ENCODE results near the gene NRG3.
"Not testable (repeated sequence)": the region's sequence is repeated elsewhere in the genome, so short reads cannot be mapped to it uniquely, and the experiment has no call there.

Gene NRG3

GRCh38 chr10:82966130-82966529 is 1091.1 kb downstream of the NRG3 start:
- no peak overlapping the region for H3K4me3 ChIP-seq (ENCODE audit: insufficient read length, low read depth)
- H3K9me3 ChIP-seq (ENCODE audit: insufficient read depth, low read length): no peaks in the 10 kb centered on the region
- no peaks in the 10 kb centered on the region for H3K27me3 ChIP-seq (ENCODE audit: insufficient read depth, insufficient read length)
- no peak overlapping the region for H3K9ac ChIP-seq (ENCODE audit: insufficient read length, low read depth)
- no peak for DNase-seq (ENCODE audit: low read depth, low spot score)
- no peaks in the 10 kb centered on the region for H3K4me1 ChIP-seq (ENCODE audit: insufficient read depth, insufficient read length)
- TF ChIP-seq YY1 (IDR thresholded peaks at IDR 0.05; ENCODE audit: insufficient read depth, insufficient read length) (no peak), ZNF274 (IDR thresholded peaks at IDR 0.05; ENCODE audit: low read depth, low read length) (no peak), SUZ12 (IDR thresholded peaks at IDR 0.05; ENCODE audit: extremely low read depth, insufficient read depth, insufficient read length) (no peak)
- no peaks in the 10 kb centered on the region for H3K36me3 ChIP-seq (ENCODE audit: insufficient read depth, insufficient read length, low read length)

- Histone ChIP-seq H3K9me3 (ENCODE audit: insufficient read depth, low read length) (no peaks in the 10 kb centered on the region), H3K27me3 (ENCODE audit: insufficient read depth, insufficient read length) (no peaks in the 10 kb centered on the region), H3K36me3 (ENCODE audit: insufficient read depth, insufficient read length, low read length) (no peaks in the 10 kb centered on the region), H3K4me3 (ENCODE audit: insufficient read length, low read depth) (no peak overlapping the region), H3K4me1 (ENCODE audit: insufficient read depth, insufficient read length) (no peaks in the 10 kb centered on the region), H3K9ac (ENCODE audit: insufficient read length, low read depth) (no peak overlapping the region)
- DNase-seq (ENCODE audit: low read depth, low spot score): no peak
- no peak for TF ChIP-seq ZNF274 (IDR thresholded peaks at IDR 0.05; ENCODE audit: low read depth, low read length)
- no peak for TF ChIP-seq SUZ12 (IDR thresholded peaks at IDR 0.05; ENCODE audit: extremely low read depth, insufficient read depth, insufficient read length)
- TF ChIP-seq YY1 (IDR thresholded peaks at IDR 0.05; ENCODE audit: insufficient read depth, insufficient read length): no peak
Observed at GRCh38 chr10:82968533-82968932, 1093.5 kb downstream of the NRG3 start.

GRCh38 chr10:82969405-82969804 is 1094.4 kb downstream of the NRG3 start:
- TF ChIP-seq ZNF274 (IDR thresholded peaks at IDR 0.05; ENCODE audit: low read depth, low read length) (no peak), YY1 (IDR thresholded peaks at IDR 0.05; ENCODE audit: insufficient read depth, insufficient read length) (no peak), SUZ12 (IDR thresholded peaks at IDR 0.05; ENCODE audit: extremely low read depth, insufficient read depth, insufficient read length) (no peak)
- Histone ChIP-seq H3K9me3 (ENCODE audit: insufficient read depth, low read length) (no peaks in the 10 kb centered on the region), H3K36me3 (ENCODE audit: insufficient read depth, insufficient read length, low read length) (no peaks in the 10 kb centered on the region), H3K9ac (ENCODE audit: insufficient read length, low read depth) (no peak overlapping the region), H3K4me3 (ENCODE audit: insufficient read length, low read depth) (no peak overlapping the region), H3K27me3 (ENCODE audit: insufficient read depth, insufficient read length) (no peaks in the 10 kb centered on the region), H3K4me1 (ENCODE audit: insufficient read depth, insufficient read length) (no peaks in the 10 kb centered on the region)
- no peak for DNase-seq (ENCODE audit: low read depth, low spot score)

GRCh38 chr10:82980321-82980720 is 1105.3 kb downstream of the NRG3 start:
- TF ChIP-seq ZNF274 (IDR thresholded peaks at IDR 0.05; ENCODE audit: low read depth, low read length) (no peak), SUZ12 (IDR thresholded peaks at IDR 0.05; ENCODE audit: extremely low read depth, insufficient read depth, insufficient read length) (no peak), YY1 (IDR thresholded peaks at IDR 0.05; ENCODE audit: insufficient read depth, insufficient read length) (no peak)
- Histone ChIP-seq H3K27me3 (ENCODE audit: insufficient read depth, insufficient read length) (no peaks in the 10 kb centered on the region), H3K4me1 (ENCODE audit: insufficient read depth, insufficient read length) (no peaks in the 10 kb centered on the region), H3K36me3 (ENCODE audit: insufficient read depth, insufficient read length, low read length) (no peaks in the 10 kb centered on the region), H3K9me3 (ENCODE audit: insufficient read depth, low read length) (no peaks in the 10 kb centered on the region), H3K4me3 (ENCODE audit: insufficient read length, low read depth) (no peak overlapping the region), H3K9ac (ENCODE audit: insufficient read length, low read depth) (no peak overlapping the region)
- no peak for DNase-seq (ENCODE audit: low read depth, low spot score)

- H3K9ac ChIP-seq (ENCODE audit: insufficient read length, low read depth): no peak overlapping the region
- H3K36me3 ChIP-seq (ENCODE audit: insufficient read depth, insufficient read length, low read length): no peaks in the 10 kb centered on the region
- H3K9me3 ChIP-seq (ENCODE audit: insufficient read depth, low read length): no peaks in the 10 kb centered on the region
- H3K27me3 ChIP-seq (ENCODE audit: insufficient read depth, insufficient read length): no peaks in the 10 kb centered on the region
- no peaks in the 10 kb centered on the region for H3K4me1 ChIP-seq (ENCODE audit: insufficient read depth, insufficient read length)
- TF ChIP-seq SUZ12 (IDR thresholded peaks at IDR 0.05; ENCODE audit: extremely low read depth, insufficient read depth, insufficient read length): no peak
- no peak for TF ChIP-seq YY1 (IDR thresholded peaks at IDR 0.05; ENCODE audit: insufficient read depth, insufficient read length)
- TF ChIP-seq ZNF274 (IDR thresholded peaks at IDR 0.05; ENCODE audit: low read depth, low read length): no peak
- H3K4me3 ChIP-seq (ENCODE audit: insufficient read length, low read depth): no peak overlapping the region
- no peak for DNase-seq (ENCODE audit: low read depth, low spot score)
Observed at GRCh38 chr10:82981137-82981723, 1106.2 kb downstream of the NRG3 start.

GRCh38 chr10:82982110-82982608 is 1107.2 kb downstream of the NRG3 start:
- H3K4me1 ChIP-seq (ENCODE audit: insufficient read depth, insufficient read length): no peaks in the 10 kb centered on the region
- TF ChIP-seq SUZ12 (IDR thresholded peaks at IDR 0.05; ENCODE audit: extremely low read depth, insufficient read depth, insufficient read length) (no peak), ZNF274 (IDR thresholded peaks at IDR 0.05; ENCODE audit: low read depth, low read length) (no peak), YY1 (IDR thresholded peaks at IDR 0.05; ENCODE audit: insufficient read depth, insufficient read length) (no peak)
- DNase-seq (ENCODE audit: low read depth, low spot score): no peak
- H3K9ac ChIP-seq (ENCODE audit: insufficient read length, low read depth): no peak overlapping the region
- no peaks in the 10 kb centered on the region for H3K9me3 ChIP-seq (ENCODE audit: insufficient read depth, low read length)
- no peak overlapping the region for H3K4me3 ChIP-seq (ENCODE audit: insufficient read length, low read depth)
- no peaks in the 10 kb centered on the region for H3K27me3 ChIP-seq (ENCODE audit: insufficient read depth, insufficient read length)
- H3K36me3 ChIP-seq (ENCODE audit: insufficient read depth, insufficient read length, low read length): no peaks in the 10 kb centered on the region

- TF ChIP-seq YY1 (IDR thresholded peaks at IDR 0.05; ENCODE audit: insufficient read depth, insufficient read length): no peak
- no peak for TF ChIP-seq SUZ12 (IDR thresholded peaks at IDR 0.05; ENCODE audit: extremely low read depth, insufficient read depth, insufficient read length)
- no peak for TF ChIP-seq ZNF274 (IDR thresholded peaks at IDR 0.05; ENCODE audit: low read depth, low read length)
- Histone ChIP-seq H3K27me3 (ENCODE audit: insufficient read depth, insufficient read length) (no peaks in the 10 kb centered on the region), H3K9ac (ENCODE audit: insufficient read length, low read depth) (no peak overlapping the region), H3K4me3 (ENCODE audit: insufficient read length, low read depth) (no peak overlapping the region), H3K9me3 (ENCODE audit: insufficient read depth, low read length) (no peaks in the 10 kb centered on the region), H3K36me3 (ENCODE audit: insufficient read depth, insufficient read length, low read length) (no peaks in the 10 kb centered on the region), H3K4me1 (ENCODE audit: insufficient read depth, insufficient read length) (no peaks in the 10 kb centered on the region)
- DNase-seq (ENCODE audit: low read depth, low spot score): no peak
Observed at GRCh38 chr10:82986216-82986615, 1111.2 kb downstream of the NRG3 start.

GRCh38 chr10:83006479-83006878 is 1131.5 kb downstream of the NRG3 start:
- H3K9ac ChIP-seq (ENCODE audit: insufficient read length, low read depth); H3K9me3 ChIP-seq (ENCODE audit: insufficient read depth, low read length); H3K4me1 ChIP-seq (ENCODE audit: insufficient read depth, insufficient read length); DNase-seq (ENCODE audit: low read depth, low spot score); H3K36me3 ChIP-seq (ENCODE audit: insufficient read depth, insufficient read length, low read length); H3K27me3 ChIP-seq (ENCODE audit: insufficient read depth, insufficient read length); H3K4me3 ChIP-seq (ENCODE audit: insufficient read length, low read depth): not testable (repeated sequence)

All from NT2/D1 (cell line).